H1 (cell line): Measurements from ENCODE around the gene FAM162A. TPM values are rescaled to one million over a fixed set of nuclear protein-coding genes. Genes with fewer than 3 reads are reported as not detected.
"Not testable (repeated sequence)": the region's sequence is repeated elsewhere in the genome, so short reads cannot be mapped to it uniquely, and the experiment has no call there.

Experiments used
- CTCF ChIA-PET: fragments of 300-600 bp; sonication (Branson Sonifier 250); formaldehyde crosslinking; loops from one replicate; lab custom pipeline; 2021; ENCODE audit not compliant: partially characterized antibody; lab: Charles Lee
- POLR2A ChIA-PET: fragments of 300-600 bp; sonication (Branson Sonifier 250); formaldehyde crosslinking; loops from one replicate; lab custom pipeline; 2021; ENCODE audit warnings: inconsistent platforms; ENCODE audit not compliant: partially characterized antibody; lab: Charles Lee
- DNase-seq, 2 experiments: peaks; one replicate each; pipeline versions ENCODE4 v3.0.0 to v3.0.0-alpha.2; 2010 to 2022; ENCODE audit warnings: low spot score in 2 of 2, low read depth in 1 of 2, mixed read lengths in 1 of 2
- FAIRE-seq: peaks from 2 replicates; lab custom pipeline; 2011; peaks lifted over from hg19 to GRCh38; lab: Jason Lieb, UNC
- H2AFZ ChIP-seq: 2 replicates; pipeline ENCODE4 v1.8.1; 2012; ENCODE audit warnings: low read length, inconsistent platforms
- H2AK5ac ChIP-seq: 2 replicates; pipeline ENCODE4 v1.6.1; 2013; ENCODE audit warnings: low read depth, low read length
- H2BK120ac ChIP-seq: replicated peaks from 2 replicates; pipeline ENCODE3; 2013; ENCODE audit warnings: low read depth, low read length, inconsistent platforms
- H2BK12ac ChIP-seq: 2 replicates; pipeline ENCODE4 v1.6.1; 2013; ENCODE audit warnings: low read depth, low read length
- H2BK15ac ChIP-seq: 2 replicates; pipeline ENCODE4 v1.6.1; 2013; ENCODE audit warnings: low read length
- H2BK20ac ChIP-seq: 2 replicates; pipeline ENCODE4 v1.6.1; 2013; ENCODE audit warnings: low read length
- H2BK5ac ChIP-seq: 2 replicates; pipeline ENCODE4 v1.6.1; 2013; ENCODE audit warnings: low read depth, low read length
- H3K14ac ChIP-seq: 2 replicates; pipeline ENCODE4 v1.6.1; 2013; ENCODE audit warnings: inconsistent platforms; ENCODE audit not compliant: insufficient read length
- H3K18ac ChIP-seq: 2 replicates; pipeline ENCODE4 v1.6.1; 2013; ENCODE audit warnings: low read length; ENCODE audit errors: extremely low read depth
- H3K23ac ChIP-seq: 2 replicates; pipeline ENCODE4 v1.6.1; 2013; ENCODE audit warnings: inconsistent platforms; ENCODE audit not compliant: insufficient read length
- H3K23me2 ChIP-seq: 2 replicates; pipeline ENCODE4 v1.6.1; 2013; ENCODE audit warnings: low read depth, low read length
- H3K27ac ChIP-seq: 2 replicates; pipeline ENCODE4 v1.6.1; 2011; ENCODE audit warnings: low read depth, low read length, inconsistent platforms
- H3K27me3 ChIP-seq, 4 experiments: replicated peaks in 1 of 4; 1 replicate in 1 of 4; 2 replicates in 3 of 4; pipeline versions ENCODE4 v1.6.1 to v1.8.1; 2011 to 2013; ENCODE audit warnings: low read length in 3 of 4, mild to moderate bottlenecking in 3 of 4, inconsistent platforms in 2 of 4, mixed read lengths in 2 of 4, moderate library complexity in 1 of 4; ENCODE audit not compliant: control insufficient read depth in 3 of 4, insufficient read depth in 3 of 4; ENCODE audit errors: extremely low read depth in 1 of 4
- H3K36me3 ChIP-seq, 4 experiments: 2 replicates each; pipeline versions ENCODE4 v1.6.1 to v1.8.1; 2011 to 2013; ENCODE audit warnings: mild to moderate bottlenecking in 4 of 4, low read length in 3 of 4, moderate library complexity in 2 of 4, control low read depth in 1 of 4, inconsistent platforms in 1 of 4; ENCODE audit not compliant: insufficient read depth in 4 of 4, control insufficient read depth in 2 of 4
- H3K4ac ChIP-seq: replicated peaks from 2 replicates; pipeline ENCODE3; 2013; ENCODE audit warnings: low read length, low read depth, mixed read lengths, inconsistent platforms; ENCODE audit not compliant: insufficient read length
- H3K4me1 ChIP-seq, 4 experiments: replicated peaks in 1 of 4; 1 replicate in 1 of 4; 2 replicates in 3 of 4; pipeline versions ENCODE4 v1.6.1 to v1.8.1; 2011 to 2013; ENCODE audit warnings: low read length in 3 of 4, inconsistent platforms in 2 of 4, mixed read lengths in 1 of 4; ENCODE audit not compliant: insufficient read depth in 4 of 4, control insufficient read depth in 3 of 4
- H3K4me2 ChIP-seq, 2 experiments: 2 replicates each; pipeline versions ENCODE4 v1.6.1 to v1.8.1; 2011 to 2013; ENCODE audit warnings: low read depth in 2 of 2, low read length in 2 of 2, control low read depth in 1 of 2, inconsistent platforms in 1 of 2, mild to moderate bottlenecking in 1 of 2; ENCODE audit not compliant: insufficient read depth in 1 of 2
- H3K4me3 ChIP-seq, 4 experiments: fragments of 200-600, 300-600 bp in 1 of 4; sonication (generic), shearing (Covaris generic), sonication (Bioruptor Twin) in 1 of 4; 2 replicates each; pipeline versions ENCODE4 v1.5.1 to v1.8.1; 2011 to 2016; ENCODE audit warnings: low read length in 4 of 4, low read depth in 3 of 4, control low read depth in 2 of 4, inconsistent platforms in 2 of 4, mild to moderate bottlenecking in 2 of 4, mixed read lengths in 1 of 4, moderate library complexity in 1 of 4; ENCODE audit not compliant: insufficient read depth in 2 of 4; ENCODE audit errors: extremely low read depth in 1 of 4
- H3K56ac ChIP-seq: replicated peaks from 2 replicates; pipeline ENCODE3; 2013; ENCODE audit warnings: low read depth, mild to moderate bottlenecking, mixed read lengths, low read length, inconsistent platforms; ENCODE audit not compliant: insufficient read length
- H3K79me1 ChIP-seq: 2 replicates; pipeline ENCODE4 v1.6.1; 2013; ENCODE audit warnings: low read depth, low read length, control low read depth
- H3K79me2 ChIP-seq, 2 experiments: 2 replicates each; pipeline versions ENCODE4 v1.6.1 to v1.8.1; 2012 to 2013; ENCODE audit warnings: low read length in 2 of 2, mild to moderate bottlenecking in 2 of 2, inconsistent platforms in 1 of 2; ENCODE audit not compliant: insufficient read depth in 2 of 2, control insufficient read depth in 1 of 2
- H3K9ac ChIP-seq, 4 experiments: replicated peaks in 1 of 4; 1 replicate in 1 of 4; 2 replicates in 3 of 4; pipeline versions ENCODE4 v1.6.1 to v1.8.1; 2011 to 2013; ENCODE audit warnings: low read depth in 3 of 4, low read length in 3 of 4, control low read depth in 2 of 4, mild to moderate bottlenecking in 2 of 4, moderate library complexity in 2 of 4, inconsistent platforms in 1 of 4; ENCODE audit errors: extremely low read depth in 1 of 4
- H3K9me3 ChIP-seq, 2 experiments: 2 replicates each; pipeline versions ENCODE4 v1.6.1 to v1.8.1; 2012 to 2013; ENCODE audit warnings: mild to moderate bottlenecking in 2 of 2, moderate library complexity in 2 of 2, control low read depth in 1 of 2, inconsistent platforms in 1 of 2, low read depth in 1 of 2, low read length in 1 of 2, mixed read lengths in 1 of 2; ENCODE audit not compliant: insufficient read depth in 2 of 2
- H4K20me1 ChIP-seq, 2 experiments: replicated peaks in 1 of 2; 2 replicates each; pipeline versions ENCODE3 to v1.8.1; 2011 to 2013; ENCODE audit warnings: inconsistent platforms in 2 of 2, low read length in 2 of 2, mild to moderate bottlenecking in 1 of 2; ENCODE audit not compliant: insufficient read depth in 2 of 2, control insufficient read depth in 1 of 2
- H4K5ac ChIP-seq: 2 replicates; pipeline ENCODE4 v1.6.1; 2013; ENCODE audit warnings: low read length, low read depth, mixed read lengths, inconsistent platforms; ENCODE audit not compliant: insufficient read length
- H4K8ac ChIP-seq: 2 replicates; pipeline ENCODE4 v1.8.0; 2013; ENCODE audit warnings: mild to moderate bottlenecking, moderate library complexity, low read length, inconsistent platforms; ENCODE audit not compliant: insufficient read depth; ENCODE audit errors: extremely low read depth
- H4K91ac ChIP-seq: replicated peaks from 2 replicates; pipeline ENCODE3; 2013; ENCODE audit warnings: low read length, mixed read lengths, inconsistent platforms; ENCODE audit not compliant: insufficient read length
- WGBS, 2 experiments: shearing (Covaris generic) in 1 of 2; methylation state at CpG; one replicate each; pipeline versions ENCODE4 v1.1.6 to v1.1.7; 2013 to 2015; ENCODE audit warnings: low lambda C conversion rate in 2 of 2, mixed read lengths in 2 of 2, inconsistent platforms in 1 of 2, low coverage in 1 of 2, missing lambda C conversion rate in 1 of 2; ENCODE audit not compliant: insufficient replicate concordance in 2 of 2, insufficient coverage in 1 of 2, insufficient read length in 1 of 2; ENCODE audit errors: extremely low coverage in 1 of 2, missing lambda C conversion rate in 1 of 2; 5-methylcytosine and 5-hydroxymethylcytosine counted together
- polyA plus RNA-seq, 7 experiments: library from polyadenylated mRNA; depleted of rRNA in 3 of 7; stranded (reverse) in 5 of 7; unstranded in 2 of 7; fragments of >200 nt in 5 of 7; fragments of 200-250 nt in 2 of 7; gene quantifications; 1 replicate in 5 of 7; 2 replicates in 1 of 7; 4 replicates in 1 of 7; pipeline versions ENCODE4 v1.2.1 to v1.2.3, GENCODE V29; 2011 to 2013; ENCODE audit warnings: missing spikeins in 2 of 7, mixed read lengths in 2 of 7
- total RNA-seq: library from RNA; stranded (reverse); fragmentation: NEBNext Ultra II Directional; extraction: Animal tissue kit (Norgen Biotek cat#: 25700); gene quantifications from 2 replicates; pipeline ENCODE4 v1.2.1, GENCODE V29; 2021

Gene FAM162A
- total and polyA plus RNA-seq, 2 of the 8 experiments (the other 6 are each of a cell fraction or from before 2014, with no cell fraction given): 38.2 to 59.7 TPM

GRCh38 chr3:122444491-122444887, 60.5 kb downstream of the FAM162A start:
- H3K23ac ChIP-seq, H3K18ac ChIP-seq, H4K8ac ChIP-seq, H2BK5ac ChIP-seq, H3K27ac ChIP-seq, DNase-seq, H4K91ac ChIP-seq, H3K27me3 ChIP-seq, H4K20me1 ChIP-seq, H2BK15ac ChIP-seq, H2BK120ac ChIP-seq, H3K79me1 ChIP-seq, FAIRE-seq, H3K79me2 ChIP-seq, H2AFZ ChIP-seq, H3K4me1 ChIP-seq, H3K23me2 ChIP-seq, H3K4me2 ChIP-seq, H3K14ac ChIP-seq, H3K4ac ChIP-seq, H3K56ac ChIP-seq, H3K9ac ChIP-seq, H3K9me3 ChIP-seq, CTCF ChIA-PET, H2AK5ac ChIP-seq, H2BK12ac ChIP-seq, H2BK20ac ChIP-seq, H3K4me3 ChIP-seq: not testable (repeated sequence)
- Histone ChIP-seq H4K5ac (peak overlapping the region; percentile 29), H3K36me3 (peaks cover 0 to 31% (median 18%) of the 10 kb centered on the region in 4 experiments; a peak in 5 of 8 replicates)
- 88% methylated on average over 5 of the region's 5 CpGs; no CpG with 5 or more reads in 1 of the 2 experiments for WGBS, 2 experiments
- POLR2A ChIA-PET: interaction anchor here (1.4 kb wide), 1 partner anchor 30 kb away, joined by 3 read pairs; no protein-coding TSS in a partner anchor

- H2AK5ac ChIP-seq, H4K20me1 ChIP-seq, FAIRE-seq, H3K4me1 ChIP-seq, H3K79me2 ChIP-seq, H4K91ac ChIP-seq, CTCF ChIA-PET, H2BK120ac ChIP-seq, H3K9me3 ChIP-seq, H4K8ac ChIP-seq, H3K18ac ChIP-seq, H3K9ac ChIP-seq, POLR2A ChIA-PET, H3K27me3 ChIP-seq, H3K79me1 ChIP-seq, H4K5ac ChIP-seq, H2BK5ac ChIP-seq, H3K4me3 ChIP-seq, H2AFZ ChIP-seq, H3K23ac ChIP-seq, H3K27ac ChIP-seq, H2BK12ac ChIP-seq, H3K4me2 ChIP-seq, H3K4ac ChIP-seq, H3K23me2 ChIP-seq, DNase-seq, H3K14ac ChIP-seq, H2BK15ac ChIP-seq, H3K56ac ChIP-seq, H2BK20ac ChIP-seq: not testable (repeated sequence)
- 93% methylated on average over 6 of the region's 6 CpGs; no CpG with 5 or more reads in 1 of the 2 experiments for WGBS, 2 experiments
- H3K36me3 ChIP-seq: peaks cover 0 to 38% (median 18%) of the 10 kb centered on the region in 4 experiments; a peak in 5 of 8 replicates
Observed at GRCh38 chr3:122448218-122448617, 64.2 kb downstream of the FAM162A start.
